H9 (cell line): Measurements from ENCODE around the gene CDC26. TPM values are rescaled to one million over a fixed set of nuclear protein-coding genes. Genes with fewer than 3 reads are reported as not detected.

Experiments
- DNase-seq: peaks from one replicate; pipeline ENCODE4 v3.0.0-alpha.2; 2017
- H2AFZ ChIP-seq: one replicate; pipeline ENCODE4 v1.6.1; 2013; ENCODE audit warnings: mild to moderate bottlenecking, low read length, control low read depth, moderate library complexity
- H2AK5ac ChIP-seq: 2 replicates; pipeline ENCODE4 v1.6.1; 2013; ENCODE audit warnings: low read length, control low read depth, mixed read lengths; ENCODE audit not compliant: insufficient read length
- H2BK120ac ChIP-seq: one replicate; pipeline ENCODE4 v1.6.1; 2013; ENCODE audit warnings: low read depth, mild to moderate bottlenecking, low read length, control low read depth, inconsistent platforms; ENCODE audit not compliant: poor library complexity, severe bottlenecking
- H2BK12ac ChIP-seq: 2 replicates; pipeline ENCODE4 v1.6.1; 2013; ENCODE audit warnings: low read length, control low read depth, mixed read lengths, low read depth; ENCODE audit not compliant: insufficient read length
- H2BK15ac ChIP-seq: 2 replicates; pipeline ENCODE4 v1.6.1; 2013; ENCODE audit warnings: low read depth, low read length, control low read depth
- H2BK20ac ChIP-seq: one replicate; pipeline ENCODE4 v1.6.1; 2013; ENCODE audit warnings: low read depth, mild to moderate bottlenecking, low read length, control low read depth, inconsistent platforms; ENCODE audit not compliant: poor library complexity, severe bottlenecking
- H2BK5ac ChIP-seq: 2 replicates; pipeline ENCODE4 v1.6.1; 2013; ENCODE audit warnings: low read length, control low read depth, mixed read lengths; ENCODE audit not compliant: insufficient read length
- H3K14ac ChIP-seq: 2 replicates; pipeline ENCODE4 v1.6.1; 2013; ENCODE audit warnings: low read length, control low read depth; ENCODE audit not compliant: insufficient read depth
- H3K18ac ChIP-seq: 2 replicates; pipeline ENCODE4 v1.6.1; 2013; ENCODE audit warnings: low read depth, mild to moderate bottlenecking, mixed read lengths, low read length, control low read depth; ENCODE audit not compliant: insufficient read length
- H3K23ac ChIP-seq: 2 replicates; pipeline ENCODE4 v1.6.1; 2013; ENCODE audit warnings: low read length, control low read depth, mixed read lengths, low read depth; ENCODE audit not compliant: insufficient read length
- H3K23me2 ChIP-seq: 2 replicates; pipeline ENCODE4 v1.6.1; 2013; ENCODE audit warnings: low read depth, mild to moderate bottlenecking, mixed read lengths, low read length, control low read depth; ENCODE audit not compliant: insufficient read length, poor library complexity, severe bottlenecking
- H3K27ac ChIP-seq: 2 replicates; pipeline ENCODE4 v1.5.1; 2013; ENCODE audit warnings: low read length, control low read depth, mixed read lengths, low read depth; ENCODE audit not compliant: insufficient read length
- H3K27me3 ChIP-seq: 2 replicates; pipeline ENCODE4 v1.6.1; 2013; ENCODE audit warnings: low read length, control low read depth, inconsistent platforms; ENCODE audit not compliant: insufficient read depth
- H3K4ac ChIP-seq: 2 replicates; pipeline ENCODE4 v1.6.1; 2013; ENCODE audit warnings: low read depth, mild to moderate bottlenecking, control low read depth, inconsistent platforms, low read length, moderate library complexity
- H3K4me1 ChIP-seq: 2 replicates; pipeline ENCODE4 v1.6.1; 2013; ENCODE audit warnings: low read length, control low read depth, inconsistent platforms; ENCODE audit not compliant: insufficient read depth
- H3K4me2 ChIP-seq: 2 replicates; pipeline ENCODE4 v1.6.1; 2013; ENCODE audit warnings: low read length, control low read depth, mixed read lengths; ENCODE audit not compliant: insufficient read length, insufficient read depth
- H3K56ac ChIP-seq: 2 replicates; pipeline ENCODE4 v1.6.1; 2013; ENCODE audit warnings: low read depth, mild to moderate bottlenecking, mixed read lengths, low read length, control low read depth; ENCODE audit not compliant: insufficient read length
- H3K79me1 ChIP-seq: 2 replicates; pipeline ENCODE4 v1.6.1; 2013; ENCODE audit warnings: low read depth, mild to moderate bottlenecking, moderate library complexity, low read length, control low read depth, inconsistent platforms; ENCODE audit not compliant: insufficient read depth, poor library complexity, severe bottlenecking
- H3K79me2 ChIP-seq: 2 replicates; pipeline ENCODE4 v1.6.1; 2013; ENCODE audit warnings: low read length, control low read depth, inconsistent platforms; ENCODE audit not compliant: insufficient read depth
- H3K9ac ChIP-seq: 2 replicates; pipeline ENCODE4 v1.6.1; 2013; ENCODE audit warnings: low read length, control low read depth, mixed read lengths; ENCODE audit not compliant: insufficient read length; ENCODE audit errors: extremely low read depth
- H3K9me3 ChIP-seq: one replicate; pipeline ENCODE4 v1.6.1; 2013; ENCODE audit warnings: low read depth, low read length, inconsistent platforms; ENCODE audit not compliant: control insufficient read depth
- H3T11ph ChIP-seq: one replicate; pipeline ENCODE4 v1.6.1; 2013; ENCODE audit warnings: mild to moderate bottlenecking, low read length, control low read depth, inconsistent platforms
- H4K20me1 ChIP-seq: one replicate; pipeline ENCODE4 v1.6.1; 2013; ENCODE audit not compliant: control insufficient read depth, insufficient read length, insufficient read depth
- H4K5ac ChIP-seq: 2 replicates; pipeline ENCODE4 v1.6.1; 2013; ENCODE audit warnings: low read depth, mild to moderate bottlenecking, mixed read lengths, low read length, control low read depth; ENCODE audit not compliant: insufficient read length
- H4K8ac ChIP-seq: replicated peaks from 2 replicates; pipeline ENCODE4 v1.6.1; 2013; ENCODE audit warnings: low read length, control low read depth, mixed read lengths, low read depth; ENCODE audit not compliant: insufficient read length
- H4K91ac ChIP-seq: 2 replicates; pipeline ENCODE4 v1.6.1; 2013; ENCODE audit warnings: low read depth, mild to moderate bottlenecking, moderate library complexity, mixed read lengths, low read length, control low read depth; ENCODE audit not compliant: insufficient read length
- H3K27ac Mint-ChIP-seq, 3 experiments: 2 replicates in 2 of 3; 3 replicates in 1 of 3; pipeline ENCODE4 v1.8.0; 2020 to 2021; ENCODE audit warnings: mixed read lengths in 3 of 3, mild to moderate bottlenecking in 1 of 3, moderate library complexity in 1 of 3
- H3K27me3 Mint-ChIP-seq: 2 replicates; pipeline ENCODE4 v1.8.0; 2021; ENCODE audit warnings: low read depth, mild to moderate bottlenecking, moderate library complexity, mixed read lengths
- H3K36me3 Mint-ChIP-seq, 3 experiments: 2 replicates in 2 of 3; 3 replicates in 1 of 3; pipeline ENCODE4 v1.8.0; 2020 to 2021; ENCODE audit warnings: low read depth in 3 of 3, mixed read lengths in 3 of 3; ENCODE audit not compliant: insufficient read depth in 1 of 3
- H3K4me1 Mint-ChIP-seq, 2 experiments: 2 replicates each; pipeline ENCODE4 v1.8.0; 2020; ENCODE audit warnings: mixed read lengths in 2 of 2
- H3K4me3 Mint-ChIP-seq, 2 experiments: 2 replicates in 1 of 2; 3 replicates in 1 of 2; pipeline ENCODE4 v1.8.0; 2020 to 2021; ENCODE audit warnings: mild to moderate bottlenecking in 2 of 2, mixed read lengths in 2 of 2, moderate library complexity in 1 of 2
- H3K9me3 Mint-ChIP-seq, 2 experiments: 2 replicates in 1 of 2; 3 replicates in 1 of 2; pipeline ENCODE4 v1.8.0; 2020; ENCODE audit warnings: mild to moderate bottlenecking in 2 of 2, mixed read lengths in 2 of 2, moderate library complexity in 1 of 2
- WGBS: extraction: QIAGEN DNeasy Blood & Tissue Kit; methylation state at CpG from one replicate; pipeline ENCODE4 v1.1.7; 2013; ENCODE audit warnings: missing lambda C conversion rate, low lambda C conversion rate, mixed read lengths; ENCODE audit not compliant: insufficient read length; ENCODE audit errors: extremely low coverage; 5-methylcytosine and 5-hydroxymethylcytosine counted together
- total RNA-seq: library from RNA; stranded (reverse); gene quantifications from 2 replicates; pipeline ENCODE4 v1.2.1, GENCODE V29; 2021
- TF ChIP-seq, protein P1 (sequence below): fragments of 200-600 bp; sonication (generic); conservative IDR thresholded peaks from 3 replicates; pipeline ENCODE4 v1.8.0; 2021; ENCODE audit warnings: antibody characterized with exemption, mild to moderate bottlenecking

Gene CDC26
- total RNA-seq, 1 experiment from 2014 or later, result 38.6 TPM

DNA sequence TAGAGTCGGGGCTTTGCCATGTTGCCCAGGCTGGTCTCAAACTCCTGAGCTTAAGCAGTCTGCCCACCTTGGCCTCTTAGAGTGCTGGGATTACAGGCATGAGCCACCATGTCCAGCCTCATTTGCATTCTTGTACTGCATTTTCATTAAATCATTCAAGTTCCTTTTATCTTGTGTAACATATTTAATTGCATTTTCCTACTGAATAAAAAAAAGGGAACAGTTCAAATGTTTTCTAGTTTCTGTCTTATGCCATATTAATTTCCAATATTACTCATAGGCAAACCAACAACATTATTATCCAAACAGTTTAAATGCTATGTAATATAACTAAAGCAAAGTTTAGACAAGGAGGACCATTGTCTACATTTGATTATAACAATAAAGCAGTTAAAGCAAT is 47.9 kb downstream of the CDC26 start:
- Histone ChIP-seq H3K4ac (no peak overlapping the region), H3K4me2 (no peak overlapping the region), H3K9ac (no peak overlapping the region), H3K79me1 (peaks cover 5% of the 10 kb centered on the region), H3K4me1 (peaks cover 3% of the 10 kb centered on the region; the same call in 1 of the 2 replicates), H3K9me3 (no peaks in the 10 kb centered on the region), H3K23me2 (peaks cover 1% of the 10 kb centered on the region), H2AK5ac (no peak overlapping the region), H2AFZ (no peak overlapping the region), H2BK120ac (no peak overlapping the region), H2BK5ac (no peak overlapping the region), H3K27me3 (no peaks in the 10 kb centered on the region), H3K79me2 (peaks cover 2% of the 10 kb centered on the region; the same call in 1 of the 2 replicates), H4K20me1 (no peaks in the 10 kb centered on the region), H3K14ac (no peak overlapping the region), H2BK12ac (no peak overlapping the region), H2BK20ac (no peak overlapping the region), H4K5ac (no peak overlapping the region), H4K91ac (no peak overlapping the region), H3T11ph (no peak overlapping the region), H4K8ac (no peak overlapping the region), H3K23ac (no peak overlapping the region), H3K56ac (no peak overlapping the region), H2BK15ac (no peak overlapping the region), H3K27ac (no peak overlapping the region), H3K18ac (no peak overlapping the region)
- Mint-ChIP-seq H3K36me3 (peaks cover 0 to 4% (median 0%) of the 10 kb centered on the region in 3 experiments; a peak in 2 of 7 replicates), H3K4me3 (no peak overlapping the region), H3K27me3 (no peaks in the 10 kb centered on the region), H3K4me1 (peaks cover 8 to 11% of the 10 kb centered on the region in 2 experiments), H3K27ac (no peak overlapping the region), H3K9me3 (no peaks in the 10 kb centered on the region)
- TF ChIP-seq, protein P1, sequence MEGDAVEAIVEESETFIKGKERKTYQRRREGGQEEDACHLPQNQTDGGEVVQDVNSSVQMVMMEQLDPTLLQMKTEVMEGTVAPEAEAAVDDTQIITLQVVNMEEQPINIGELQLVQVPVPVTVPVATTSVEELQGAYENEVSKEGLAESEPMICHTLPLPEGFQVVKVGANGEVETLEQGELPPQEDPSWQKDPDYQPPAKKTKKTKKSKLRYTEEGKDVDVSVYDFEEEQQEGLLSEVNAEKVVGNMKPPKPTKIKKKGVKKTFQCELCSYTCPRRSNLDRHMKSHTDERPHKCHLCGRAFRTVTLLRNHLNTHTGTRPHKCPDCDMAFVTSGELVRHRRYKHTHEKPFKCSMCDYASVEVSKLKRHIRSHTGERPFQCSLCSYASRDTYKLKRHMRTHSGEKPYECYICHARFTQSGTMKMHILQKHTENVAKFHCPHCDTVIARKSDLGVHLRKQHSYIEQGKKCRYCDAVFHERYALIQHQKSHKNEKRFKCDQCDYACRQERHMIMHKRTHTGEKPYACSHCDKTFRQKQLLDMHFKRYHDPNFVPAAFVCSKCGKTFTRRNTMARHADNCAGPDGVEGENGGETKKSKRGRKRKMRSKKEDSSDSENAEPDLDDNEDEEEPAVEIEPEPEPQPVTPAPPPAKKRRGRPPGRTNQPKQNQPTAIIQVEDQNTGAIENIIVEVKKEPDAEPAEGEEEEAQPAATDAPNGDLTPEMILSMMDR, result no peak
- no peak for DNase-seq
- no CpG with 5 or more reads among the region's 1 CpG for WGBS
